CD4-positive, alpha-beta T cell treated with Interleukin-17A for 4 hours (primary cell): ENCODE measurements around the gene HCAR2.
"Not testable (repeated sequence)": the region's sequence is repeated elsewhere in the genome, so short reads cannot be mapped to it uniquely, and the experiment has no call there.

Source experiments
- DNase-seq: peaks from one replicate; pipeline ENCODE4 v3.0.0-alpha.2; 2020; ENCODE audit warnings: mixed read lengths

HCAR2 gene

DNA sequence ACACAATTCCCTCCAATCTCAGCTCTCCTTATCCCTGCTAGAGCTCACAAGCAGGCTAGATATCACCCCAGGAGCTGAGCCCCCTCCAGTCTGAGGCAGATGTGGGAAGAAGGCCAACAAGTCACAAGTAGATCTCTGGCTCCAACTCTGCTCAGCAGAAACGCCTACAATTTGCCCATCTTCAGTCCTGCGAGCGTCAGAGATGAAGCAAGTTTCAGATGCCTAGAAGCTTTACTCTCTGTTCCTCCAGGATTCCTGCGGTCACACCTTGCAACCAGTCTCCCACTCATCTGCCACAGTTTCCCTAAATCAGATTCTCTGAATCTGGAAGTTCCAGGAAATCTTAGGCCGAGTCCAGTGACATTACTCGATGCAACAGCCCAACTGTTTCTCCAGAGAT lies 12.1 kb upstream of the HCAR2 start:
- DNase-seq = not testable (repeated sequence)

DNA sequence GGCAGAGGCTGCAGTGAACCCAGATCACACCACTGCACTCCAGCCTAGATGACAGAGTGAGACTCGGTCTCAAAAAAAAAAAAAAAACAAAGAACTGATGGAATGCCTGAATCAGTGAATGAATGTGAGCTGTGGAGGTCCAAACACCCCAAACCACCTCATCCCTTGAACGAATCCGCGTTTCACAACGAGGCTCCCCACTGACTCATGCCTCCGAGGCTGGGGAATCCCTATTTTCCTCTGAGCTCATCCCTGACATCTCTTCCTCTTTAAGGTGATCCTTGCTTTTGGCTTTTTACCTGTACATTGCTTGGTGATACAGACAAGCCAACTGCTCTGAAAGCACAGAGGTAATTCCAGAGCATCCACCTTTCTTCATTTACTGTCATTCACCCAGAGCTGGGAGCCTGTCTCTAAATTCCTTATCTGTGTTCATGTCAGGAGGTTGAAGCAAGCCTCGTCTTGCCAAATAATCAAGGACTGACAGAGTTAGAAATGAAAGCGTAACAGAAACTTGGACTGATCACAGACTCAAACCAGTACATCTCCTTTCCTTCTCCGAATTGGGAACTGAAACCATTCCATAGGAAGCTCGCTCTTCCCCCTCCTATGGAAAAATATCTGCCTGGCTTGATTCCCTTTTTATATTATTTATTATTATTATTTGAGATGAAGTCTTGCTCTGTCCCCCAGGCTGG lies 10.5 kb upstream of the HCAR2 start:
- DNase-seq = not testable (repeated sequence)

DNA sequence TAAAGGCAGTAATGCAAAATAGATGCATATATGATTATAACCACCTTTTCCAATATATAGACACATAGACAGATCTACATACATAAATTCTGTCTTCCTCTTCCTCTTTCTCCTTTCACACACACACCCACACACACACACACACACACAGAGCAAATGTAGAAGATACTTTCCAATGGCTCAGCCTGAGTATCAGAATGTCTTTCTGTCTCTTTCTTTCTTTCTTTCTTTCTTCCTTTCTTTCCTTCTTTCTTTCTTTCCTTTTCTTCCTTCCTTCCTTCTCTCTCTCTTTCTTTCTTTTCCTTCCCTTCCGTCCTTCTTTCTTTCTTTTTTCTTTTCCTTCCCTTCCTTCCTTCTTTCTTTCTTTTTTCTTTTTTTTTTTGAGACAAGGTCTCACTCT lies 8.1 kb upstream of the HCAR2 start:
- DNase-seq = not testable (repeated sequence)

DNA sequence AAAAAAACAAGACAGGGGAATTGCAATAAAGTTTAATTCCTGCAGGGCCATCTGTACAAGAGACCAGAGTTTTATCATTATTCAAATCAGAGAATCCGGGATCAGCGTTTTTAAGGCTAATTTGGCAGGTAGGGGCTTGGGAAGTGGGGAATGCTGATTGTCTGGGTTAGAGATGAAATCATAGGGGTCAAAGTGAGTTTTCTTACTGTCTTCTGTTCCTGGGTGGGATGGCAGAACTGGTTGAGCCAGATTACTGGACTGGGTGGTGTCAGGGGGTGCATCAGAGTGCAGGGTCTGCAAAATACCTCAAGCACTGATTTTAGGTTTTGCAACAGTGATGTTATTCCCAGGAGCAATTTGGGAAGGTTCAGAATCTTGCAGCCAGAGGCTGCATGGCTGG lies 7.2 kb upstream of the HCAR2 start:
- not testable (repeated sequence) for DNase-seq

DNA sequence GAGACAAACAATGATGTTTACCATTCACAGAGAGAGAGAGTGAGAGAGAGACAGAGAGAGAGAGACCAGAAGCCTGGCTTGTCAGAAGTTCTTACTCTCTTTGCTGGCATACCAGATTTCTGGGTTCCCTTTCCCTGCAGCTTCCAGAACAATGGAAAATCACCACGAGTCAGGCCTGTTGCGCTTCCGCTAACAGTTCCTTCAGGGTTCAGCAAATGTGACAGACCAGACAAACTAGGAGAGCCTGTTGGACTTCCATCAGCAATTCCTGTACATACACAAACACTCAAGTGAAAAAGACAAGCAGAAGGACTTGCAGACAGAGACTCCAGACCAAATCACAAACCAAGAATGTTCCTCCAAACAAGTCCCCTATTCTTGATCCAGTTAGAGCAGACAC lies 6.1 kb upstream of the HCAR2 start:
- DNase-seq = not testable (repeated sequence)

DNA sequence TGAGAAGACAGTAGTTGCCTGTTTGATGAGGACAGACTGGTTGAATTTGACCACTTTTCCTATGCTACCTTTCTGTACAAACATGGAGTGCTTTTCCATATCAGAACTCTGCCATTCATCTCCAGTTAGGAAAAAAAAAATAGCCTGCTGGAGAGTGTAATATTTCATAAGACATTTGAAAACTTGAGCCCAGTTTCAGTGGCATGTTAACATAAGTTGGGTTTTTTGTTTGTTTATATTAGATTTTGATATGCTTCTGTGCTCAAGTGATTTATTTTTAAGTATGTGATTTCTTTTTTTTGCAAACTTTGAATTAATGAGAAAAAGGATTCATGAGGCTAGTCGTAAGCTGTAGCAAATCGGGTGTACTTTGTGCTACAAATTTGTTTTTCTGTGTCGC lies 684 bp upstream of the HCAR2 start:
- DNase-seq = not testable (repeated sequence)

DNA sequence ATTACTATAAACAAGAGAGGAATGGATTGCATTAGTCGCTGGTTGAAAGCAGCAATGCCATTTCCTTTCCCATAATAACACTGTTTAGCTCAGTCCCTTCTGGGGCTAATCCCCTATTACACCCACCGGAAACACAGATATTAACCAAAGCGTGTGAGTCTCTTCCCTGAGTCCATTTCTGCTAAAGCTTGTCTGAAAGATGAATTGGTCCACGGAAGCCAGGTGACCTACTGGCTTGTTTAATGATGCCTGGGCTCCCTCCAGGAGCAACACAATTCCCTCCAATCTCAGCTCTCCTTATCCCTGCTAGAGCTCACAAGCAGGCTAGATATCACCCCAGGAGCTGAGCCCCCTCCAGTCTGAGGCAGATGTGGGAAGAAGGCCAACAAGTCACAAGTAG lies 1.7 kb downstream of the HCAR2 start:
- DNase-seq = not testable (repeated sequence)

DNA sequence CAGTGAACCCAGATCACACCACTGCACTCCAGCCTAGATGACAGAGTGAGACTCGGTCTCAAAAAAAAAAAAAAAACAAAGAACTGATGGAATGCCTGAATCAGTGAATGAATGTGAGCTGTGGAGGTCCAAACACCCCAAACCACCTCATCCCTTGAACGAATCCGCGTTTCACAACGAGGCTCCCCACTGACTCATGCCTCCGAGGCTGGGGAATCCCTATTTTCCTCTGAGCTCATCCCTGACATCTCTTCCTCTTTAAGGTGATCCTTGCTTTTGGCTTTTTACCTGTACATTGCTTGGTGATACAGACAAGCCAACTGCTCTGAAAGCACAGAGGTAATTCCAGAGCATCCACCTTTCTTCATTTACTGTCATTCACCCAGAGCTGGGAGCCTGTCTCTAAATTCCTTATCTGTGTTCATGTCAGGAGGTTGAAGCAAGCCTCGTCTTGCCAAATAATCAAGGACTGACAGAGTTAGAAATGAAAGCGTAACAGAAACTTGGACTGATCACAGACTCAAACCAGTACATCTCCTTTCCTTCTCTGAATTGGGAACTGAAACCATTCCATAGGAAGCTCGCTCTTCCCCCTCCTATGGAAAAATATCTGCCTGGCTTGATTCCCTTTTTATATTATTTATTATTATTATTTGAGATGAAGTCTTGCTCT lies 3.0 kb downstream of the HCAR2 start:
- not testable (repeated sequence) for DNase-seq

DNA sequence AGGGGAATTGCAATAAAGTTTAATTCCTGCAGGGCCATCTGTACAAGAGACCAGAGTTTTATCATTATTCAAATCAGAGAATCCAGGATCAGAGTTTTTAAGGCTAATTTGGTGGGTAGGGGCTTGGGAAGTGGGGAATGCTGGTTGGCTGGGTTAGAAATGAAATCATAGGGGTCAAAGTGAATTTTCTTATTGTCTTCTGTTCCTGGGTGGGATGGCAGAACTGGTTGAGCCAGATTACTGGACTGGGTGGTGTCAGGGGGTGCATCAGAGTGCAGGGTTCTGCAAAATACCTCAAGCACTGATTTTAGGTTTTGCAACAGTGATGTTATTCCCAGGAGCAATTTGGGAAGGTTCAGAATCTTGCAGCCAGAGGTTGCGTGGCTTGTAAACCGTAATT lies 6.2 kb downstream of the HCAR2 start:
- DNase-seq = not testable (repeated sequence)

DNA sequence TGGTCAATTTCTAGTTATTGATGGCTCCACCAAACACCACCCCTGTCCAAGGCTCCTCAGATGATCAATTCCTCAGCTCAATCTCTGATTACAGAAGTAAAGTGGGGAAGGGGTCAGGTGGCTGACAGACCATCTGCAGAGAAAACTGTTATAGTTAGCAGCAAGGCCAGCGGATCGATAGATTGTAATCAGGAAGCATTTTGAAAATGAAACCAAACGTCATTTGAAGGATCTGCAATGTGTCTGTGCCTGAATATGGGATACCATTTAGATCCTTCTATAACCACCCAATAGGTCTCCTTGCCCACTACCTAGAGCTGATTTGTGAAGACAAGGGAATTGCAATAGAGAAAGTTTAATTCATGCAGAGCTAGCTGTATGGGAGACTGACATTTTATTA lies 11.6 kb downstream of the HCAR2 start:
- DNase-seq = no peak

DNA sequence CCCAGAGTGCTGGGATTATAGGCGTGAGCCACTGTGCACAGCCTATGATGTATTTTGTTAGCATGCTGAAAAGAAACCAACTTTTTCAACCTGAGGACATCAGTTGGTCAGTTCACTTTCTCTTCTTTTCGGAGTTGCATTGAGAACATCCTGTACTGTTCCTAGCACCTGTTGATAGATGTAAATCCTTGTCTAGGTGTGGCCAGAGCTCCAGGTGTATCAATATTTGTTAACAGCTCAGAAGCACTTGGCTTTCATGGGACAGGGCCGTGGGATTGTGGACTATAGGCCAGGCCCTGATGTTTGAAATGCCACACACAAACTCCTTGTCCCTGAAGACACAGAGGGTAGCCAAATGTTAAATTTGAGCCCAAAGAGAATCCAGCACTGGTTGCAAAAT lies 14.9 kb downstream of the HCAR2 start:
- DNase-seq = no peak

DNA sequence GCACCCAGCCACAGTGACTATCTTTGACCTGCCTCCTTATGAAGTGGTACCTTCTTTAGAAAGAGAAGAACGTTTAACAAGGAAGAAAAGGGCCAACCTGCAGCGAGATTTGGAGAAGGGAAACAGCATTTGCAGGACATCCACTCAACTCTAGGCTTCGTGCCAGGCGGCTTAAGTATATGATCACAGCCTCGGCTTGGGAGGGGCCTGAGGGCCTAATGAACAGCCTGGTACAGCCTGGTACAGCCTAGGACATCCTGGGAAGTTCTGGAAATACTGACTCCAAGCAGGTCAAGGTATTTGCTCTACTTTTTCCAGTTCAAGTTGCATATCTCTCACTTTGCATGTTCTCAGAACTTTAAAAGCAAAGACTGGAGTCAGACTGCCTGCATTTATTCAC lies 16.1 kb downstream of the HCAR2 start:
- DNase-seq = no peak

DNA sequence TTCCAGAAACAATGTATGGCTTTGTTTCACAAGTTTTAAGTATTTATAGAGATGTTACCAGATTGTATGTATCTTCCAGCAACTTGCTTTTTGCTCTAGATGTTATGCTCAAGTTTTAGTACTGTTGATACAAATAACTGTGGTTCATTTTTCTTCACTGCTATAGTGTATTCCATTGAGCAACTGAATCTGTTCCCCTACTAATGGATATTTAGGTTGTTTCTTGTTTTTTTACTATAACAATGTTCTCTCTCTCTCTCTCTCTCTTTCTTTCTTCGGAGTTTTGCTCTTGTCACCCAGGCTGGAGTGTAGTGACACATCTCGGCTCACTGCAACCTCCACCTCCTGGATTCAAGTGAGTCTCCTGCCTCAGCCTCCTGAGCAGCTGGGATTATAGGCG lies 16.6 kb downstream of the HCAR2 start:
- no peak for DNase-seq

DNA sequence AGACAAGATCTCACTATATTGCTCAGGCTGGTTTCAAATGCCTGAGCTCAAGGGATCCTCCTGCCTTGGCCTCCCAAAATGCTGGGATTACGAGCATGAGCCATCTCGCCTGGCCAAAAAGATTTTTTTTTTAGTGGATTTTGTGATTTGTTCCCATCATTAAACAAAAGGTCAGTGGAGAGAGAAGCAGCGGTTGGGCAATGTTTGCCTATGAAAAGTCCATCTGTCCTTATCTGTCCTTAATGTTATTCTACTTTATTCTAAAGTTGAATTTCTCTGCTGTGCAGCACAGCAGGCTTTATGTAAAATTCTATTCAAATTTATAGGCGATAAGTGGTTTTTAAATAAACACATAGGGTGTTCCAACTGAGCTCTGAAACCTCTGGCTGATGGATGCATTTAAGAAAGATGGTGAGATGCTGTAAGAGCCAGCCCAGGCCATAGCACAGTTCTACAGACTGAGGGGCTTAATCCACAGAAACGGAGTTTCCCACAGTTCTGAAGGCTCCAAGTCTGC lies 18.8 kb downstream of the HCAR2 start:
- no peak for DNase-seq

DNA sequence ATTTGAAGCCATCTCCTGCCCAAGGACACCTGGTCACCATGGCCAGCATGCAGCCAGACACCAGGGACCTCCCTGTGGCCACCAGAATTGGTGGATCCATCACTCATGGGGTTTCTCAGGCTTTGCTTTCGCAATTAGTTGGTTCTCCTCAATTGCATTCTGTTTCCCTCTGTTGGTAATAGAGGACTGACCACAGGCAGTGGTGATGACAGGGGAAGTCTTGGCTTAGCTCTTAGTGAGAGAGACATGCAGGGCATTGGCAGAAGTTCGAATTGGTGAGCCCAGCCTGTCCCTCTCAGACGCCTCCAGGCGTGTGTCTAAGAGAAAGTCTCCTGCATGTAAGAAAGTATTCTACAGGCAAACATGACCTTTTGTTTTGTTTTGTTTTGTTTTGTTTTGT lies 21.3 kb downstream of the HCAR2 start:
- DNase-seq = no peak

DNA sequence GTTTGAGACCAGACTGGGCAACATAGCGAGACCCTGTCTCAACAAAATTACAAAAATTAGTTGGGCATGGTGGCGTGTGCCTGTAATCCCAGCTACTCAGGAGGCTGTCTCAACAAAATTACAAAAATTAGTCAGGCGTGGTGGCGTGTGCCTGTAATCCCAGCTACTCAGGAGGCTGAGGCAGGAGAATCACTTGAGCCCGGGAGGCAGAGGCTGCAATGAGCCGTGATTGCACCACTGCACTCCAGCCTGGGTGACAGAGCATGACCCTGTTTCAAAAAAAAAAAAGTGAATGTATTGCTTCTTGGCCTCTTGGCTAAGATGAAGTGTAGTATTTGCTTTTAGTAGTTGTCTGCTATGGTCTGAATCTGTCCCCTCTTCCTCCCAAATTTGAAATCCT lies 22.2 kb downstream of the HCAR2 start:
- not testable (repeated sequence) for DNase-seq

DNA sequence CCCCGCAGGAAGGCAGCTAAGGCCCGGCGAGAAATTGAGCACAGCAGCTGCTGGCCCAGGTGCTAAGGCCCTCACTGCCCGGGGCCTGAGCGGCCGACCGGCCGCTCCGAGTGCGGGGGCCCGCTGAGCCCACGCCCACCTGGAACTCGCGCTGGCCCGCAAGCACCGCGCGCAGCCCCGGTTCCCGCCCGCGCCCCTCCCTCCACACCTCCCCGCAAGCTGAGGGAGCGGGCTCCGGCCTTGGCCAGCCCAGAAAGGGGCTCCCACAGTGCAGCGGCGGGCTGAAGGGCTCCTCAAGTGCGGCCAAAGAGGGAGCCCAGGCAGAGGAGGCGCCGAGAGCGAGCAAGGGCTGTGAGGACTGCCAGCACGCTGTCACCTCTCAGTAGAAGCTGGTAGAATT lies 26.4 kb downstream of the HCAR2 start:
- DNase-seq = not testable (repeated sequence)

DNA sequence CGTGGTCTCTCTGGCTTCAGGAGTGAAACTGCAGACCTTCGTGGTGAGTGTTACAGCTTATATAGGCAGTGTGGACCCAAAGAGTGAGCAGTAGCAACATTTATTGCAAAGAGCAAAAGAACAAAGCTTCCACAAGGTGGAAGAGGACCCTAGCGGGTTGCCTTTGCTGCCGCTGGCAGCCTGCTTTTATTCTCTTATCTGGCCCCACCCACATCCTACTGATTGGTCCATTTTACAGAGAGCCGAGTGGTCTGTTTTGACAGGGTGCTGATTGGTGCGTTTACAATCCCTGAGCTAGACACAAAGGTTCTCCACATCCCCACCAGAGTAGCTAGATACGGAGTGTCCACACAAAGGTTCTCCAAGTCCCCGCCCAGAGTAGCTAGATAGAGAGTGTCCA lies 27.1 kb downstream of the HCAR2 start:
- DNase-seq = not testable (repeated sequence)

DNA sequence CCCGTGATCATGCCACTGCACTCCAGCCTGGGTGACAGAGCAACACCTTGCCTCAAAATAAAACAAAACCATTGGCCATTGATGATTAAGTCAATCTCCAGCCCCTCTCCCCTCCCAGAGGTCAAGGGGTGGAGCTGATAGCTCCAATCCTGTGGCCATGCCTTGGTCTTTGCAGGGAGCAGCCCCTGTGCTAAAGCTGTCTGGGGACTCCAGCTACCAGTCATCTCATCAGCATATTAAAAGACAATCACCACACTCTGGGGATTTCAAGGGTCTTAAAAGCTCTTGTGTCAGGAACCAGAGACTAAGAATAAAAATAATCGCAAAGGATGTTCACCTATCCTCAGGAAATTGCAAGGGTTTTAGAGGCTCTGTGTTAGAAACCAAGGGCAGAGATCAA lies 30.6 kb downstream of the HCAR2 start:
- DNase-seq = no peak

DNA sequence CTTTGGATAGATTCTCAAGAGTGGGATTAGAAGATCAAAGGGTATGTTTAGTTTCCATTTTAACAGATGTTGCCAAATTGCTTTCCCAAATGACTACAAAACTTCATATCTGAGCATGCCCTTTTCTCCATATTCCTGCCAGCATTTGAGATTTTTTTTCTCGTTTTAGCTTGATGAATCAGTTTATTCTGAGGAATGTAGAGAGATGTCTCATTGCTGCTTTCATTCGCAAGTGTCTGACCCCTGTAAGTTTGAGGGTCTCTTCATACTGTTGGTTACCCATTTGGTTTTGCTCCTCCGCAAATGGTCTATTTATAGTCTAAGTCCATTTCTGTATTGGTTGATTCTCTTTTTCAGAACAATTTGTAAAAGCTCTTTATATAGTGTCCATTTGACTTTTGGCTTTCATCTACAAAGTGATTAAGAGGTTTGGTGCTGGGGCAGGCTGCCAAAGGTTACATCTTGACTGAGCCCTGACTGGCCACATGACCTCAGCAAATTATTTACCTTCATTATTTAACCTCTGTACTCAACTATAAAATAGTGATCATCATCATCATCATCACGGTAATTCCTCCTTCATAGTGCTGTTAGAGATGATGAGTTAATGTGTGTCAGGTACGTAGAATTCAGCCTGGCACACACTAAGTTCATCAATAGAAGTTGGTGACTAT lies 33.6 kb downstream of the HCAR2 start:
- no peak for DNase-seq

DNA sequence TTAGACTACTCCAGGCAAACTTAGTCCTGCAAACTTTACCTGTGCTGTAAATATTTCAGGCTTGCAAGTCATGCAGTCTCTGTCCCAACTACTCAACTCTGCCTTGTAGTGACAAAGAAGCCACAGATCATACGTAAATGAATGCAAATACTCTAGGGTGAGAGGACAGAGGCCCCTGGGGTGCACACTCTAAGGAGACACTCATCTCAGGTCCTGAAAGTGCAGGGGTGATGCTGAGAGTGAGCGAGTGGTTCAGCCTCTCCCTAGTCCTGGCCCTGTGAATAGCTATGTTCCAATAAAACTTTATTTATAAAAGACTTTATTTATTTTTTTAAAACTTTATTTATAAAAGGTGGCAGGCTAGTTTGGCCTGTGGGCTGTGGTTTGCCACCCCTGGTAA lies 34.9 kb downstream of the HCAR2 start:
- DNase-seq = no peak

DNA sequence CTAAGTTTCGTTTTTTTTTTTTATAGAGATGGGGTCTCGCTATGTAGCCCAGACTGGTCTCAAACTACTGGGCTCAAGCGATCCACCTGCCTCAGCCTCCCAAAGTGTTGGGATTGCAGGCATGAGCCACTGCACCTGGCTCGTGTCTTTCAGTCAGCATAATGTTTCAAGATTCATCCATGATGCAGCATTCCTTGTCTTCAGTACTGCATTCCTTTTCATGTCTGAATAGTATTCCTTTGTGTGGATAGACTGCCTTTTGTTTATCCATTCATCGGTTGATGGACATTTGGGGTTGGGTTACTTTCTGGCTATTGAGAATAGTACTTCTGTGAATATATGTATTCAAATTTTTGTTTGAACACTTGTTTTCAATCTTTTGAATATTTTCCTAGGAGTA lies 37.4 kb downstream of the HCAR2 start:
- DNase-seq = no peak

DNA sequence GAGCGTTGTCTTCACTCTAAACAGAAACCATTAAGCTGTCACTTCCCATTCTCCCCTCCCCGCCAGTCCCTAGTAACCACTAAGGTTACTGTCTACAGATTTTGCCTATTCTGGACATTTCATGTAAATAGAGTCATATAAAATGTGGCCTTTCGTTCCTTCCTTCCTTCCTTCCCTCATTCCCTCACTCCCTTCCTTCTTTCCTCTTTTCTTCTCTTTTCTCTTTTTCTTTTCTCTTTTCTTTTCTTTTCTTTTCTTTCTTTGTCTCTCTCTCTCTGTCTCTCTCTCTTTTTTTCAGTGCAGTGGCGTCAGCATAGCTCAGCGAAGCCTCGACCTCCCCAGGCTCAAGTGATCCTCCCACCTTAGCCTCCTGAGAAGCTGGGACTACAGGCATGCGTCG lies 37.8 kb downstream of the HCAR2 start:
- DNase-seq = no peak

DNA sequence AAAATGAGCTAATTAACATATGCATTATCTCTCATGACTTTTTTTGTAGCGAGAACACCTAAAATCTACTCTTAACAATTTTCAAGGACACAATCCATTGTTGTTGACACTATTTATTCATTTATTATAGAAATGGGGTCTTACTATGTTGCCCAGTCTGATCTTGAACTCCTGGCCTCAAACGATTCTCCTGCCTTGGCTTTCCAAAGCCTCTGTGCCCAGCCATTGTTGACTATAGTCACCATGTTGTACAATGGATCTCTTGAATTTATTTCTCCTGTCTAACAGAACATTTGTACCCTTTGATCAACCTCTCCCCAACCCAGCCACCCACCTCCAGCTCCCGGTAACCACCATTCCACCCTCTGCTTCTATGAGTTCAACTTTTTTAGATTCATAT lies 41.2 kb downstream of the HCAR2 start:
- DNase-seq = no peak
